Fibroblast of skin of left quadriceps (primary cell): Measurements from ENCODE around the gene DOP1B.
A peak's percentile ranks its signal among the peaks of the same experiment; 100 is the strongest.

ENCODE experiments used
- DNase-seq, 2 experiments: peaks; one replicate each; pipeline ENCODE4 v3.0.0-alpha.2; 2013; ENCODE audit warnings: low read depth in 2 of 2

DOP1B gene

GRCh38 chr21:36202726-36203602 is 46.3 kb downstream of the DOP1B start:
- DNase-seq, result no peak

DNA sequence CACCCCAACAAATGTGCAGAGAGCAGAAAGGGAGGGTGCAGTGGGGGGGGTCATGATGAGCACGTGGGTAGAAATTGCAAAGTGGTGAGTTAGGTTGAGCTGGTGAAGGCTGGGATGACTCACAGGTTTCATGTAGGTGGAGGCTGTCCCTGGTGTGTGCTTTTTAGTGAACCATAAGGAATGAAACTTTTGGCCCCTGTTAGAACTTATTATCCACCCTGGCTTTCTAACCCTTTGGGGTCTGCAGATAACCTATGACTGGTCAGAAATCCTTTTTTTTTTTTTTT is 46.9 kb downstream of the DOP1B start:
- peak; percentile 47 to 54 for DNase-seq

GRCh38 chr21:36204980-36205379 is 48.4 kb downstream of the DOP1B start:
- DNase-seq, result no peak

- no peak for DNase-seq
Measured at GRCh38 chr21:36205962-36206361, 49.3 kb downstream of the DOP1B start.
